Measurements from ENCODE around the gene ZNF648.
"Not testable (repeated sequence)": the region's sequence is repeated elsewhere in the genome, so short reads cannot be mapped to it uniquely, and the experiment has no call there.

Gene ZNF648

DNA sequence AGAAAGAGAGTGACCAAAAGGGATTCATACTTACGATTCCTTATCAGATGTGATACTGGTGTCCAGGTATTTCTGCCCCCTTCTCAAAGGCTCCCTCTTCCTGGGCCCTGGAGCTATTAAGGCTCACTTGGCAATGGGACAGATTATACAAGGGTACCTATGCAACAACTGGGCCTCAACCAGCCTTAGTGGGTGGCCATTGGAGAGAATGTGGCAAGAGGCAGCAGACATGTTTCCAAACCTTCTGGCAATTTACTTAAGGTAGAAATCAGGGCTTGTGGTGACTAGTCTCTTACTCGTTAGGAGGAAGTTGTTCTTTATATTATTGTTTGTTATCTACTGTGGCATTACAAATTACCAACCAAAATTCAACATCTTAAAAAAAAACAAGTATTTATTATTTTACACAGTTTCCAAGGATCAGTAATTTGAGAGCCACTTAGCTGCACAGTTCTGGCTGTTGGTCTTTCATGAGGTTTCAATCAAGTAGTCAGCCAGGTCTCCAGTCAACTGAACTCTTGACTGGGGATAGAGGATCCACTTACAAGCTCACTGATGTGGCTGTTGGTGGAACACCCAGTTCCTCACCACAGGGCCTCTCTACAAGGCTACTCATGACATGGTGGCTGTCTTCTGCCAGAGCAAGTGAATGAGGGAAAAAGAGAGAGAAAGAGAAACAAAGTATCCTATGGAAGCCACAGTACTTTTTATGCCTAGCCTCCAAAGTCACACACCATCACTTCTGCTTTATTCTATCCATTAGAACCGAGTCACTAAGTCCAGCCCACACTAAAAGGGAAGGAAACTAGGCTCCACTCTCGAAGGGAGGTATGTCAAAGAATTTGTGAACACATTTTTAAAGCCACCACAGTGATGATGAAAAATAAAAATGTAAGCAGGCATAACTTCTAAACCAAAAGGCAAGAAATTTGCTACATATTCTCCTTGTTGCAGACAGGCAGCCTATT, 10.7 kb downstream of the ZNF648 start:
- Histone ChIP-seq H3K79me2 (ENCODE audit: insufficient read depth, low read depth) (no peaks in the 10 kb centered on the region), H3K4me3 (IDR thresholded peaks at IDR 0.05; ENCODE audit: insufficient read depth, low read depth, low read length) (no peak overlapping the region), H4K20me1 (ENCODE audit: insufficient read depth) (no peaks in the 10 kb centered on the region), H3K4me2 (no peak overlapping the region), H3K27me3 (ENCODE audit: insufficient read depth, low read depth) (no peaks in the 10 kb centered on the region), H3K4me1 (ENCODE audit: low read depth, poor library complexity, severe bottlenecking) (peaks cover 12% of the 10 kb centered on the region), H3K9ac (no peak overlapping the region), H2AFZ (ENCODE audit: low read depth) (no peak overlapping the region), H3K36me3 (ENCODE audit: insufficient read depth) (no peaks in the 10 kb centered on the region), H3K27ac (no peak overlapping the region)
- TF ChIP-seq, protein P1, sequence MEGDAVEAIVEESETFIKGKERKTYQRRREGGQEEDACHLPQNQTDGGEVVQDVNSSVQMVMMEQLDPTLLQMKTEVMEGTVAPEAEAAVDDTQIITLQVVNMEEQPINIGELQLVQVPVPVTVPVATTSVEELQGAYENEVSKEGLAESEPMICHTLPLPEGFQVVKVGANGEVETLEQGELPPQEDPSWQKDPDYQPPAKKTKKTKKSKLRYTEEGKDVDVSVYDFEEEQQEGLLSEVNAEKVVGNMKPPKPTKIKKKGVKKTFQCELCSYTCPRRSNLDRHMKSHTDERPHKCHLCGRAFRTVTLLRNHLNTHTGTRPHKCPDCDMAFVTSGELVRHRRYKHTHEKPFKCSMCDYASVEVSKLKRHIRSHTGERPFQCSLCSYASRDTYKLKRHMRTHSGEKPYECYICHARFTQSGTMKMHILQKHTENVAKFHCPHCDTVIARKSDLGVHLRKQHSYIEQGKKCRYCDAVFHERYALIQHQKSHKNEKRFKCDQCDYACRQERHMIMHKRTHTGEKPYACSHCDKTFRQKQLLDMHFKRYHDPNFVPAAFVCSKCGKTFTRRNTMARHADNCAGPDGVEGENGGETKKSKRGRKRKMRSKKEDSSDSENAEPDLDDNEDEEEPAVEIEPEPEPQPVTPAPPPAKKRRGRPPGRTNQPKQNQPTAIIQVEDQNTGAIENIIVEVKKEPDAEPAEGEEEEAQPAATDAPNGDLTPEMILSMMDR (conservative IDR thresholded peaks at IDR 0.05; ENCODE audit: low read depth, low read length) = no peak

DNA sequence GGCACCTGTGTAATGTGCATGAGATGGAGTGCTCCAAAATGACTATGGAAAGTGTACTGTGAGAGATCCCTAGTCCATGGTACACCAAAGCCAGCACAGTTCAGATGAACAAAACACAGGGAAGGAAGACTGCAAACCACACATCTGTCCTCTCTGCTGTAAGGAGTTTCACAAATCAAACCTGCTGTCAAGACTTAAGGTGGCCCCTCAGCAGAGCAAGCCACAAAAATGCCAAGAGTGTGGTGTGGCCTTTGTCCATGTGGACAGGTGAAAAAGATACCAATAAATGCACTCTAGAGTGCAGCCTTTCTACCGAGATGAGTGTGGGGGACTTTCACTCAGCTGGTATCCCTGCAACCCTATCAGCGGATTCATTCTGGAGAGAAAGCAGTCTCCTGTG, 12.9 kb downstream of the ZNF648 start:
- TF ChIP-seq, protein P1 (conservative IDR thresholded peaks at IDR 0.05; ENCODE audit: low read depth, low read length) = no peak
- Histone ChIP-seq H4K20me1 (ENCODE audit: insufficient read depth) (no peaks in the 10 kb centered on the region), H3K27ac (no peak overlapping the region), H3K36me3 (ENCODE audit: insufficient read depth) (no peaks in the 10 kb centered on the region), H3K4me1 (ENCODE audit: low read depth, poor library complexity, severe bottlenecking) (peaks cover 12% of the 10 kb centered on the region), H3K27me3 (ENCODE audit: insufficient read depth, low read depth) (no peaks in the 10 kb centered on the region), H3K79me2 (ENCODE audit: insufficient read depth, low read depth) (no peaks in the 10 kb centered on the region), H3K4me2 (no peak overlapping the region), H3K9ac (no peak overlapping the region), H2AFZ (ENCODE audit: low read depth) (no peak overlapping the region), H3K4me3 (IDR thresholded peaks at IDR 0.05; ENCODE audit: insufficient read depth, low read depth, low read length) (no peak overlapping the region)

DNA sequence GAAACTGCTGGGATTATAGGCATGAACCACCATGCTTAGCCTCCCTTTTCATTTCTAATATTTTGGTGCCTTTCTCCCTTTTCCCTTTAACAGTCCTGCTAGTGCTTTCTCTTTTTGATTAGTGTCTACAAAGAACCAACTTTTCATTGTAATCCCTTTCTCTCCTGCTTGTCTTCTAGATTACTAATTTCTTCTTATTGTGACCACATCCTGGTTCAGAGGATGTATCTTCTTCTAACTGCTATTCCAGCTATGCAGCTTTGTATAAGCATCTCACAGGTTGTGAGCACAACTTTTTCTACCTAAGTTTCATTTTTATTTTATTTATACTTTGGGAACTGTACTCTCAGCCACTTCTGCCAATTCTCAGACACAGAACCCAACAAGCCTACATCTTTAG, 14.7 kb downstream of the ZNF648 start:
- Histone ChIP-seq H3K4me2 (no peak overlapping the region), H3K27me3 (ENCODE audit: insufficient read depth, low read depth) (no peaks in the 10 kb centered on the region), H3K4me1 (ENCODE audit: low read depth, poor library complexity, severe bottlenecking) (peaks cover 12% of the 10 kb centered on the region), H3K79me2 (ENCODE audit: insufficient read depth, low read depth) (no peaks in the 10 kb centered on the region), H4K20me1 (ENCODE audit: insufficient read depth) (no peaks in the 10 kb centered on the region), H3K36me3 (ENCODE audit: insufficient read depth) (no peaks in the 10 kb centered on the region), H3K9ac (no peak overlapping the region), H3K27ac (no peak overlapping the region), H2AFZ (ENCODE audit: low read depth) (no peak overlapping the region), H3K4me3 (IDR thresholded peaks at IDR 0.05; ENCODE audit: insufficient read depth, low read depth, low read length) (no peak overlapping the region)
- TF ChIP-seq, protein P1 (conservative IDR thresholded peaks at IDR 0.05; ENCODE audit: low read depth, low read length) = no peak

DNA sequence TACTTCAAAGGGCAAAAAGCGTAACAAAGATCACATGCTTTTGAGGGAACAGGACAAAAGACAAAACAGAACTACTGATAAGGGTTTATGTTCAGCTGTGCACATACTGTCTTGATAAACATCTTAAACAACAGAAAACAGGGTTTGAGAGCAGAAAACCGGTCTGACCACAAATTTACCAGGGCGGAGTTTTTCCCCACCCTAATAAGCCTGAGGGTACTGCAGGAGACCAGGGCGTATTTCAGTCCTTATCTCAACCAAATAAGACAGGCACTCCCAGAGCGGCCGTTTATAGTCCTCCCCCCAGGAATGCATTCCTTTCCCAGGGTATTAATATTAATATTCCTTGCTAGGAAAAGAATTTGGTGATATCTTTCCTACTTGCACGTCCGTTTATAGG, 16.0 kb downstream of the ZNF648 start:
- not testable (repeated sequence) for H3K27ac ChIP-seq; H3K9ac ChIP-seq; H3K79me2 ChIP-seq (ENCODE audit: insufficient read depth, low read depth); H3K36me3 ChIP-seq (ENCODE audit: insufficient read depth); H3K4me3 ChIP-seq (IDR thresholded peaks at IDR 0.05; ENCODE audit: insufficient read depth, low read depth, low read length); H2AFZ ChIP-seq (ENCODE audit: low read depth); H3K27me3 ChIP-seq (ENCODE audit: insufficient read depth, low read depth); H4K20me1 ChIP-seq (ENCODE audit: insufficient read depth); H3K4me2 ChIP-seq
- H3K4me1 ChIP-seq (ENCODE audit: low read depth, poor library complexity, severe bottlenecking) = peaks cover 12% of the 10 kb centered on the region

DNA sequence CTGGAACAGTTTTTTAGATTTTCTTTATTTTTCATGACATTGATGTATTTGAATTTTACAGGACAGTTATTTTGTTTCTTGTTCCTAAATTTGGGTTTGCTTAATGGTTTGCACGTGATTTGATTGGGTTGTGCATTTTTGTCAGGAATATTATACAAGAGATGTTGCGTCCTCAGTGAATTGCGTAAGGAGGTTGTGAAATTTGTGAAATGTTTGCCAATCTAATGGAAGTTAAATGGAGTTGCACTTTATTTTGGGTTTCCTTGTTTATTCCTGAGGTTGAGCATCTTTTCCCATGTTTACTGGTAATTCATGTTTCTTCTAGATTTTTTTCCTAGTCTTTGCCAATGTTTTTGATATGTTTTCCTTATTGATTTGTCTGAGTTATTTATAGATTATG, 19.9 kb downstream of the ZNF648 start:
- Histone ChIP-seq H4K20me1 (ENCODE audit: insufficient read depth) (no peaks in the 10 kb centered on the region), H3K4me1 (ENCODE audit: low read depth, poor library complexity, severe bottlenecking) (no peaks in the 10 kb centered on the region), H3K9ac (no peak overlapping the region), H3K27ac (no peak overlapping the region), H3K4me3 (IDR thresholded peaks at IDR 0.05; ENCODE audit: insufficient read depth, low read depth, low read length) (no peak overlapping the region), H3K36me3 (ENCODE audit: insufficient read depth) (no peaks in the 10 kb centered on the region), H3K79me2 (ENCODE audit: insufficient read depth, low read depth) (no peaks in the 10 kb centered on the region), H3K27me3 (ENCODE audit: insufficient read depth, low read depth) (no peaks in the 10 kb centered on the region), H3K4me2 (no peak overlapping the region), H2AFZ (ENCODE audit: low read depth) (no peak overlapping the region)
- TF ChIP-seq, protein P1 (conservative IDR thresholded peaks at IDR 0.05; ENCODE audit: low read depth, low read length) = no peak
